GDM1 (cell line): ENCODE measurements around the gene AMBRA1.

ENCODE experiments used
- DNase-seq: peaks from one replicate; lab custom pipeline; 2025; lab: John Stamatoyannopoulos, UW

AMBRA1 gene

DNA sequence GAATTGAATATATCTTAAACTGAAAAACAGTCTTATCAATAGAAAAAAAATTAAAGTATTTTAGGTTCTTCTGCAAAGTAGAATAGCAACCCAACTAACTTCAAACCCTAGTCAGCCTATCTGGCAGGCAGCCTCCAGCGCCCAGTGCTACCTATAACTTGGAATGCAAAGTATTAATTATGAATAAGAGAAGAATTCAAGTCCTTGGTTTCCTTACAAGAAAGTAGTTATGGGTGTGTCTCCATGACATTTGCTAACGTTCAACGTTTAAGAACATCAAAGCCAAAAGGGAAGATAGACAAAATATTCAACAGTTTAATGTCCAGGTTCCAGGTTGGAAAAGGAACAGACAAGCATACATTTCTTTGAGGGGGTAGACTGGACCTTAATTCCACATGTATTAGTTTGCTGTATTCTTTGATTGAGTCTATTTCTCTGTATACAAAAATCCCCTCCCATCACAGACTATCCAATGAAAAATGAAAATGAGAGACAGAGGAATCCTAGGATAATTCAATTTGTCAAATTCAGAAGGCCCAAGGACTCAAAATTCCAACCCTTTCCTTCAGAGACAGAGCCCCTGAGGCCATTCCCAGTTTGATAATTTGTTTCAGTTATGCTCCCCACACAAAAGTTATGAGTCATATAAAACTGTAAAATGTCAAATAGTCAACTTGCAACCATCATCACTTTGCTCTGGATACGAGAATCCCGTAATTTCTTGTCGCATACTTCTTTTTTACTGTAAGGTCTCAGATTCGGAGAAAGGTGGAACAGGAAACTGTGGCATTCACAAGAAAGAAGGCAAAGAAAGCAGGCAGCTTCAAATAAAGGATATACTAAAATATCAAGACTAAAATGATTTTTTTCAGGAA, 118.5 kb downstream of the AMBRA1 start:
- DNase-seq: no peak

DNA sequence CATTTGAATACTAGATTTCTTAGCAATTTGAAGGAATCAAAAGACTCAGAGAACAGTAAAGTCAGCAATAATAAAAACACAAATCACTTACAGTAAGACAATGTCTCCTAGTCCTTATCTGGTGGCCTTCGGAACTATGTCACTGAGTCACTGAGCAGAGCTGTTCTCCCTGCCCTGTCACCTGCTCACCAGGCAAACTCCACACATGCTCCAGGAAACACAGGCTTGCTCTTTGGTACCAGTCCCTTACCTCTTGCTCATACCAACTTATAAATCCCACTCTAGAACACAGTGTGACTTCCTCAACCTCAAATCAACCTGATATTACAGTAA, 121.2 kb downstream of the AMBRA1 start:
- DNase-seq: no peak

GRCh38 chr11:46471943-46472661, 121.7 kb downstream of the AMBRA1 start:
- no peak for DNase-seq

DNA sequence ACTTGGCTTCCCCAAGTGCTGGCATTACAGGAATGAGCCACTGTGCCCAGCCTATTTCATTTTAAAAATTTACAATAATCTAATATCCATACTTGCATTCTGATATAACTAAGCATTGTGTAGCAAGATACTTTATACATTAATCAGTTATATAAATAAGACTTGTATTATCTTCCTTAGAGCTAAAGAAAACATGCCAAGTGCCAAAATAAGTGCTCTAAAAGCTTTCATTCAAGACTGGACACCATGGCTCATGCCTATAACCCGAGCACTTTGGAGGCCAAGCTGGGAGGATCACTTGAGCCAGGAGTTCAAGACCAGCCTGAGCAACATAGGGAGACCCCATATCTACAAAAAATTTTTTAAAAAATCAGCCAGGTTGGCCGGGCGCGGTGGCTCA, 123.9 kb downstream of the AMBRA1 start:
- no peak for DNase-seq

DNA sequence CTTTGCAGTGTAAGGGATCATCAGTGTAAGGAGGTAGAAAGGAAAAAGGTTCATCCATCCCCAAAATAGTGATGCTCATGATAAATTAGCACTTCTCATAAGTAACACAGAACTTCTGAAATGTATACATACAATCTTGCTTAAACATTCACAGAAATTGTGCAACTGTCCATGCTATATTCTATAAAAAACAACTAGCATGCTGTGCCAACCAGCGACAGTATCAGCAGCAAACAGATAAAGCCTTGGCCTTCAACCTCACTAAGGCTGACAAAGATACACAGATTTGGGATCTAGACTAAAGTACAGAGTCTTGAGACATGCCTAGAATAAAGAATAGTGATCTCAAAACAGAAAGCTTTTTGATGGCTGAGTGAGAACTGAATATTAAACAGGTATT, 128.1 kb downstream of the AMBRA1 start:
- DNase-seq: no peak

GRCh38 chr11:46463701-46464421, 130.0 kb downstream of the AMBRA1 start:
- DNase-seq: no peak

GRCh38 chr11:46461461-46461927, 132.3 kb downstream of the AMBRA1 start:
- DNase-seq: no peak

DNA sequence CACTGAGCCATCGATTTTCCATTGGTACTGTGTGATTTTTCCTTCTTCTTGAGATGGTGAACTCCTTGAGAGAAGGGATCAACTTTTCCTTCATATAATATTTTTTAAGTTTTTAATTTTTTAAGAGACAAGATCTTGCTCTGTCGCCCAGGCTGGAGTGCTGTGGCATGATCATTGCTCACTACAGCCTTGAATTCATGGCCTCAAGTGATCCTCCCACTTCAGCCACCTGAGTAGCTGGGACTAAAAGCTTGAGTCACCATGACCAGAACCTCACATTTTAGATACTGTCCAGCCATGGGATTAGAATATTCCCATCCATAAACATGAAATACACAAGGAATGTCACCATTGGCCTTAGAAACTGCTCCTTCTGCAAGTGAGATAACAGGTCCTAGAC, 135.3 kb downstream of the AMBRA1 start:
- no peak for DNase-seq

- DNase-seq: no peak
Observed at GRCh38 chr11:46457659-46458424, 136.0 kb downstream of the AMBRA1 start.

DNA sequence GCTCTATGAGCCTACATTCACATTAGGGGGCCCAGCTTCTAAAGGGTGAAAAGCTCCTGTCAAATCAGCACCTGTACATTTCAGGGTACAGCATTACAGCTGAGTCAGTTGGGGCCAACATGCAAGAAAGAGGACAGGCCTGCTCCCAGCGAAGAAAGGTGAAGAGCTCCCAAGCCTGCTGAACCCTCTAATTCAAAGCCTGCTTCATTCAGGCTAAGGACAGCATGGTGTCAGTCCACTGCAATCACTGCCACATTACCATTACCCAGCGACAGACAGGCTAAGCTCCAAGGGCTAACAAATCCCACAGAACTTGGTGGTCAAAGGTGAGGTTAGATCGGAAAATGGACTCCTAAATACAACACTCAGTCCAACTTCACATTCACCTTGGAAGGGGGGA, 136.8 kb downstream of the AMBRA1 start:
- no peak for DNase-seq

DNA sequence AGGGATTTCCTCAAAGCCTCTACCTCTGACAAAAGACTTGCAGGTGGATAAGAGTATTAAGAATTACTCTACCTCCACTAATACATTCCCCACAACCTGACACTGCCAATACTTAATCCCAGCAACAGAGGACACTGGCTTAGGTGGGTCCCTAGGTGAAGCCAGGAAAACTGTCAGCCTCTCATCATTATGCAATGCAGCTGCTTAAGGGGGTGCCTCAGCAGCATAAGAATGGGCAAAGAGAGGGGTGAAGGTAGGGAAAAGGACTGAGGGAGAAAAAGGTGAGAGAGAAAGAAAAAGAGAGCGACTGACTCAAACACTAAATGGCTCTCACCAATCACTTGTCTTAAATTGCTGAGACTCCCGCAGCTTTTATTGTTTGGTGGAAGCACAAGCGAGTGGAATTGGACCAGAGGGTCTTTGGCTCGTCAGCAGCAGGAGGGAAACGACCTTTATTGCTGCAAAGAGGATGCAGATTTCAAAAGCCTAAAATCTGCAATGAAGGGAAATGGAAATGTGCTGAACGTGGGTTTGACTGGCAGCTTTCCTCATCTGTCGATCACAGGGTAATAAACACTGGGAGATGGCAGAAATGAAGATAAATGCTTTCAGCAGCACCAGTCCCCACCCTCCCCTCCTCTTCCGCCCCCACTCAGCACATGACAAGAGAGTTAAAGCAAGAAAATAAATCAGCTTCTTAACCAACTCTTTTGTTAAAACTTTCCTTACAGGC, 137.4 kb downstream of the AMBRA1 start:
- no peak for DNase-seq

GRCh38 chr11:46455834-46456233, 138.0 kb downstream of the AMBRA1 start:
- DNase-seq: no peak

DNA sequence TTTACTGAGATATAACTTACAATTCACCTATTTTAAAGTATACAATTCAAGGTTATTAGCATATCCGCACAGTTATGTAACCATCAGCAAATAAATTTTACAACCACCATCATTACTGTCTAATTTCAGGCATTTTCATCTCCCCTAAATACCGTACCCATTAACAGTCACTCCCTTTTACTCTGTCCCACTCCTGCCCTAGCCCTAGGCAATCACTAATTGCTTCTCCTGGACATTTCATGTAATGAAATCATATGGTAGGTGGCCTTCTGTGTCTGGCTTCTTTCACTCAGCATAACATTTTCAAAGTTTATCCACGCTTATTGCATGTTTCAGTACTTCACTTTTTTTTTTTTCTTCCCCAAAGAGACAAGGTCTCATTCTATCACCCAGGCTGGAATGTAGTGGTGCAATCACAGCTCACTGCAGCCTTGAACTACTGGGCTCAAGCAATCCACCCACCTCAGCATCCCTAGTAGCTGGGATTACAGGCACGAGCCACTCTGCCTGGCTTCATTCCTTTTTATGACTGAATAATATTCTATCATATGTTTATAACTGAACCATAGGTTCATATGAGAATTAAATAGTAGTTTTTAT, 140.8 kb downstream of the AMBRA1 start:
- no peak for DNase-seq

DNA sequence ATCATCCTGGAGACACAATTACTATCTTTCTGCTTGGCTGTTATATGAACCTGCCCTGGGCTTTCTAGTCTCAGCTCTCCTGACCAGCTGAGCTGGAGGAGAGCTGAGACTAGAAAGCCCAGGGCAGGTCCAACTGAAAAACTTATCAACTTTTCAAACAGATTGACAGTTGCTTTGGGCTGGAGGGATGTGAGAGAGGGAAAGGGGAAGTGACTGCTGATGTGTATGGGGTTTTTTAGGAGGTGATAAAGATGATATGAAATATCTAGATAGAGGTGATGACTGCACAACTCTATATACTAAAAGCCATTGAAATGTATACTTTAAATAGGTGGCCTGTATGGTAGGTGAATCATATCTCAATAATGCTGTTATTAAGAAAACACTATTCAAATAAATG, 142.1 kb downstream of the AMBRA1 start:
- no peak for DNase-seq

- no peak for DNase-seq
Observed at GRCh38 chr11:46450846-46451477, 142.9 kb downstream of the AMBRA1 start.

DNA sequence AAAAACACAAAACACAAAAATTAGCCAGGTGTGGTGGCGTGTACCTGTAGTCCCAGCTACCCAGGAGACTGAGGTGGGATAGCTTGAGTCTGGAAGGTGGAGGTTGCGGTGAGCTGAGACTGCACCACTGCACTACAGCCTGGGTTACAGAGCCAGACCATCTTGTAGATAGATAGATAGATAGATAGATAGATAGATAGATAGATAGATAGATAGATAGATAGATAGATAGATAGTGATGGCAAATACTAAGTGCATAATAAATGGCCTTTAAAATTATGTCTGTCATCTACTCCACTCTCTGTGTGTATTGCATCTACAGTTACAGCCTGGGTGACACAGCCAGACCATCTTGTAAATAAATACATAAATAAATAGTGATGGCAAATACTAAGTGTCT, 146.3 kb downstream of the AMBRA1 start:
- no peak for DNase-seq

- no peak for DNase-seq
Observed at GRCh38 chr11:46445920-46446771, 147.7 kb downstream of the AMBRA1 start.

GRCh38 chr11:46445192-46445919, 148.5 kb downstream of the AMBRA1 start:
- DNase-seq: no peak

GRCh38 chr11:46444305-46444704, 149.5 kb downstream of the AMBRA1 start:
- no peak for DNase-seq
